IMR-90 (cell line): ENCODE results near the gene GPR142. TPM values are rescaled to one million over a fixed set of nuclear protein-coding genes. Genes with fewer than 3 reads are reported as not detected.

Experiments
- ATAC-seq: fragments of 200-7000 bp; cut with Tn5 transposase; 2 replicates; pipeline ENCODE4 v1.9.1; 2020; ENCODE audit warnings: low read depth, mild to moderate bottlenecking, moderate library complexity
- BruUV-seq: library from RNA; stranded (reverse); fragments of 400-500 nt; replicated peaks from 2 replicates; lab custom pipeline; 2021; lab: Mats Ljungman, UMichigan
- CTCF ChIA-PET: fragments of 300-600 bp; formaldehyde crosslinking; extraction: SDS; loops from one replicate; lab custom pipeline; 2021; ENCODE audit warnings: antibody characterized with exemption; lab: Yijun Ruan, JAX
- POLR2A ChIA-PET: fragments of 300-600 bp; sonication (Branson Sonifier 250); formaldehyde crosslinking; loops from one replicate; lab custom pipeline; 2022; ENCODE audit warnings: antibody characterized with exemption; ENCODE audit not compliant: unreplicated experiment; lab: Charles Lee
- DNase-seq: peaks from one replicate; pipeline ENCODE4 v3.0.0; 2013
- H2AFZ ChIP-seq: replicated peaks from 2 replicates; pipeline ENCODE3; 2013; ENCODE audit warnings: low read length, mild to moderate bottlenecking; ENCODE audit not compliant: poor library complexity
- H2AK5ac ChIP-seq: 2 replicates; pipeline ENCODE4 v1.6.1; 2013; ENCODE audit warnings: low read depth, low read length, inconsistent platforms
- H2AK9ac ChIP-seq: replicated peaks from 2 replicates; pipeline ENCODE3; 2013; ENCODE audit warnings: mild to moderate bottlenecking, low read depth, low read length, moderate library complexity; ENCODE audit not compliant: poor library complexity
- H2BK120ac ChIP-seq: 2 replicates; pipeline ENCODE4 v1.6.1; 2013; ENCODE audit warnings: low read depth, low read length, inconsistent platforms
- H2BK15ac ChIP-seq: 3 replicates; pipeline ENCODE4 v1.6.1; 2013; ENCODE audit warnings: low read depth, low read length, inconsistent platforms
- H2BK20ac ChIP-seq: 2 replicates; pipeline ENCODE4 v1.6.1; 2013; ENCODE audit warnings: low read depth, mild to moderate bottlenecking, inconsistent platforms, low read length, moderate library complexity
- H2BK5ac ChIP-seq: 2 replicates; pipeline ENCODE4 v1.6.1; 2013; ENCODE audit warnings: mild to moderate bottlenecking, low read depth, low read length, inconsistent platforms; ENCODE audit not compliant: poor library complexity, severe bottlenecking
- H3K14ac ChIP-seq: replicated peaks from 2 replicates; pipeline ENCODE4 v1.6.1; 2013; ENCODE audit warnings: low read depth, low read length, inconsistent platforms
- H3K18ac ChIP-seq: 2 replicates; pipeline ENCODE4 v1.6.1; 2013; ENCODE audit warnings: low read depth, low read length, control low read depth
- H3K23ac ChIP-seq: 2 replicates; pipeline ENCODE4 v1.6.1; 2013; ENCODE audit warnings: low read depth, low read length, inconsistent platforms
- H3K27ac ChIP-seq: 2 replicates; pipeline ENCODE4 v1.5.1; 2013; ENCODE audit warnings: mild to moderate bottlenecking, control low read depth, low read length; ENCODE audit not compliant: insufficient read depth
- H3K27me3 ChIP-seq: 2 replicates; pipeline ENCODE4 v1.6.1; 2013; ENCODE audit warnings: low read length; ENCODE audit not compliant: control insufficient read depth, insufficient read depth
- H3K36me3 ChIP-seq: 2 replicates; pipeline ENCODE4 v1.6.1; 2013; ENCODE audit warnings: low read length, mixed read lengths; ENCODE audit not compliant: control insufficient read depth, insufficient read depth
- H3K4ac ChIP-seq: 2 replicates; pipeline ENCODE4 v1.6.1; 2013; ENCODE audit warnings: low read depth, low read length, inconsistent platforms
- H3K4me1 ChIP-seq: 2 replicates; pipeline ENCODE4 v1.6.1; 2013; ENCODE audit warnings: low read length, mixed read lengths; ENCODE audit not compliant: control insufficient read depth, insufficient read depth
- H3K4me2 ChIP-seq: 2 replicates; pipeline ENCODE4 v1.6.1; 2013; ENCODE audit warnings: low read depth, mild to moderate bottlenecking, control low read depth, low read length, moderate library complexity
- H3K4me3 ChIP-seq: 2 replicates; pipeline ENCODE4 v1.5.1; 2013; ENCODE audit warnings: low read depth, mild to moderate bottlenecking, control low read depth, low read length, moderate library complexity; ENCODE audit not compliant: insufficient read depth
- H3K56ac ChIP-seq: 2 replicates; pipeline ENCODE4 v1.6.1; 2013; ENCODE audit warnings: low read length, inconsistent platforms; ENCODE audit not compliant: insufficient read depth; ENCODE audit errors: extremely low read depth
- H3K79me1 ChIP-seq, 2 experiments: 2 replicates each; pipeline ENCODE4 v1.6.1; 2013; ENCODE audit warnings: low read length in 2 of 2, inconsistent platforms in 1 of 2, low read depth in 1 of 2
- H3K9ac ChIP-seq: 2 replicates; pipeline ENCODE4 v1.6.1; 2013; ENCODE audit warnings: low read depth, low read length, control low read depth
- H3K9me1 ChIP-seq: 2 replicates; pipeline ENCODE4 v1.6.1; 2013; ENCODE audit warnings: low read length, inconsistent platforms; ENCODE audit not compliant: insufficient read depth
- H3K9me3 ChIP-seq: 2 replicates; pipeline ENCODE4 v1.6.1; 2013; ENCODE audit warnings: low read length; ENCODE audit not compliant: control insufficient read depth, insufficient read depth
- H4K20me1 ChIP-seq: 2 replicates; pipeline ENCODE4 v1.6.1; 2013; ENCODE audit warnings: low read length, inconsistent platforms; ENCODE audit not compliant: insufficient read depth
- H4K5ac ChIP-seq: 2 replicates; pipeline ENCODE4 v1.6.1; 2013; ENCODE audit warnings: mild to moderate bottlenecking, low read depth, low read length, control low read depth
- H4K8ac ChIP-seq, 2 experiments: 2 replicates each; pipeline ENCODE4 v1.6.1; 2013; ENCODE audit warnings: low read depth in 2 of 2, low read length in 2 of 2, control low read depth in 1 of 2, inconsistent platforms in 1 of 2
- H4K91ac ChIP-seq: 2 replicates; pipeline ENCODE4 v1.6.1; 2013; ENCODE audit warnings: low read depth, low read length, inconsistent platforms; ENCODE audit not compliant: insufficient read depth
- MAZ ChIP-seq: IDR thresholded peaks from 2 replicates; pipeline ENCODE4 v1.6.1; 2012; ENCODE audit warnings: low read depth, mild to moderate bottlenecking, low read length, improper control_type of control experiment, moderate library complexity, borderline replicate concordance
- MXI1 ChIP-seq: IDR thresholded peaks from 2 replicates; pipeline ENCODE4 v1.6.1; 2012; ENCODE audit warnings: low read depth, mild to moderate bottlenecking, low read length, moderate library complexity, borderline replicate concordance
- NFE2L2 ChIP-seq: fragments of 150-350 bp; IDR thresholded peaks from 2 replicates; pipeline ENCODE4 v1.6.1; 2016; ENCODE audit warnings: low read depth, mild to moderate bottlenecking, low read length
- RFX5 ChIP-seq: IDR thresholded peaks from 2 replicates; pipeline ENCODE4 v1.8.0; 2012; ENCODE audit warnings: low read depth, mild to moderate bottlenecking, low read length, moderate library complexity
- WGBS, 2 experiments: methylation state at CpG; one replicate each; pipeline versions ENCODE4 v1.1.5 to v1.1.7; 2013; ENCODE audit warnings: missing lambda C conversion rate in 2 of 2; ENCODE audit not compliant: insufficient read length in 1 of 2; ENCODE audit errors: extremely low coverage in 2 of 2; 5-methylcytosine and 5-hydroxymethylcytosine counted together
- dilution Hi-C: fragments of 300-500 bp; cut with HindIII; formaldehyde crosslinking; loops from one replicate; pipeline ENCODE4 v1.14.3; 2018; ENCODE audit warnings: low sequenced_read_pairs; ENCODE audit not compliant: unreplicated experiment
- in situ Hi-C: fragments of 300-500 bp; cut with MboI; formaldehyde crosslinking; loops from 3 replicates; pipeline ENCODE4 v1.14.3; 2019; ENCODE audit warnings: low sequenced_read_pairs, inconsistent platforms, mixed read lengths
- intact Hi-C: fragments of 100-400 bp; cut with micrococcal nuclease; formaldehyde crosslinking; loops from 2 replicates; pipeline ENCODE4 v1.10.0; 2022
- polyA plus RNA-seq, 3 experiments: library from polyadenylated mRNA; depleted of rRNA; stranded (reverse); fragments of >200 nt; gene quantifications; 2 replicates each; pipeline ENCODE4 v1.2.3, GENCODE V29; 2012; ENCODE audit warnings: low replicate concordance in 1 of 3
- total RNA-seq: library from RNA; depleted of rRNA; stranded (reverse); fragments of >200 nt; gene quantifications from 2 replicates; pipeline ENCODE4 v1.2.3, GENCODE V29; 2012

GPR142 gene
- total and polyA plus RNA-seq, 2 of the 4 experiments (the other 2 are of a cell fraction): not detected

DNA sequence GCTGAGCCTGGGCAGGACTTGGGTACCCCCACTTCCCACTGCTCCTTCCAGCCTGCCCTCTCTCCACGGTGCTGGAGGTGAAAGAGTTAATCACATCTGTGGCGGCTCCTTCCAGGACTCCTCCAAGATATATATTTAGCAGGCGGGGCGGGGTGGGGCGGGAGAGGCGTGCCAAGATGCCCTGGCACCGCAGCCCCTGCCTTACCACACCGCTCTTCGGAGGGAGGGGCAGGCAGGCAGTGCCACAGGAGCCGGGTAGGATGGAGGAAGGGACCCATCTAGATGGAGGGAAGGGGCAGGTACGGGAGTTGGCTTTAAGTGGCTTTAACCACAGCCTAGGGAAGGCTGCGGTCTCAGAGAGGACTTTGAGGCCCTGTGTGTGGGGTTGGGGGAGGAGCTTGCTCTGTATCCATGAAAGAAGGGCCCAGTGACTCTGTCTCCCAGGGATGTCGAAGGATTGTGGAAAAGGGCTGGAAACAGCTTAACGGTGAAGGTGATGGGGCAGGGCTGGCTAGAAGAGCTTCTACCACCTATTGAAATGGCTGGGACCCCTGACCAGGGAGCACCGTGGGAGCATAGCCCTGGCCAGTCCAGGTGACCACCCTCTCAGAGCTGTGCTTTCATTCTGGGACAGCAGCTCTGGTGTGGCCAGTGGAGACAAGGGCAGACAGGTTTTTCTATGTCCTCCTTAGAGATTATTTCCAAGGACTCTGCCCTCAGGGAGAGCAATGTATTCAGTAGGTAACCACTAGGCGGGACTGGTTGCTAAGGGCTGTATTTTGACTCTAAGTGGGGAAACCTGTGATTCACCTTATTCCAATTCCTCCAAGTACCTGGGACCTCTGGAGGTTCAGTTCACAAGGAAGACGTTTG is 13.0 kb downstream of the GPR142 start:
- POLR2A ChIA-PET: no interaction called here
- WGBS, 2 experiments: 9% methylated on average over 5 of the region's 17 CpGs; no CpG with 5 or more reads in 1 of the 2 experiments

More for the DNA sequence above, 13.0 kb downstream of the GPR142 start:
- no peaks in the 10 kb centered on the region for H3K36me3 ChIP-seq
- no peak overlapping the region for H3K23ac ChIP-seq
- no peak overlapping the region for H2AK9ac ChIP-seq
- no peak overlapping the region for H2AK5ac ChIP-seq
- CTCF ChIA-PET: interaction anchor here (1.5 kb wide), 1 partner anchor 12 kb away, joined by 7 read pairs; no protein-coding TSS in a partner anchor
- in situ Hi-C loops (no loop called here), dilution Hi-C loops (no loop called here), intact Hi-C loops (no loop called here)
- no peaks in the 10 kb centered on the region for H3K79me1 ChIP-seq
- no peak overlapping the region for H3K18ac ChIP-seq
- BruUV-seq: no TSS peak
- DNase-seq (no peak), ATAC-seq (no peak)
- no peak overlapping the region for H3K14ac ChIP-seq
- no peak overlapping the region for H4K8ac ChIP-seq
- no peak overlapping the region for H3K4me3 ChIP-seq
- H3K56ac ChIP-seq: no peak overlapping the region
- no peaks in the 10 kb centered on the region for H3K4me1 ChIP-seq
- H4K91ac ChIP-seq: no peak overlapping the region
- H2BK15ac ChIP-seq: no peak overlapping the region
- no peak overlapping the region for H4K5ac ChIP-seq
- no peak for TF ChIP-seq MAZ
- TF ChIP-seq MXI1: no peak
- no peak for TF ChIP-seq NFE2L2
- TF ChIP-seq RFX5: no peak
- H3K4ac ChIP-seq: no peak overlapping the region
- H2AFZ ChIP-seq: no peak overlapping the region
- H2BK120ac ChIP-seq: no peak overlapping the region
- no peak overlapping the region for H3K27ac ChIP-seq
- no peaks in the 10 kb centered on the region for H4K20me1 ChIP-seq
- no peak overlapping the region for H3K9ac ChIP-seq
- H3K4me2 ChIP-seq: no peak overlapping the region
- H3K9me3 ChIP-seq: no peaks in the 10 kb centered on the region
- H2BK5ac ChIP-seq: no peak overlapping the region
- H3K9me1 ChIP-seq: no peaks in the 10 kb centered on the region
- H2BK20ac ChIP-seq: no peak overlapping the region
- no peaks in the 10 kb centered on the region; the same call in 1 of the 2 replicates for H3K27me3 ChIP-seq
